A673 (cell line): Measurements from ENCODE around the gene EDNRA. TPM values are rescaled to one million over a fixed set of nuclear protein-coding genes. Genes with fewer than 3 reads are reported as not detected.

Experiments
- BruUV-seq: library from RNA; stranded (reverse); fragments of 400-500 nt; replicated peaks from 2 replicates; lab custom pipeline; 2021; lab: Mats Ljungman, UMichigan
- CTCF ChIA-PET: fragments of 300-600 bp; sonication (Branson Sonifier 250); formaldehyde crosslinking; loops from one replicate; lab custom pipeline; 2022; ENCODE audit warnings: antibody characterized with exemption; lab: Charles Lee
- POLR2A ChIA-PET: fragments of 300-600 bp; sonication (Branson Sonifier 250); formaldehyde crosslinking; loops from one replicate; lab custom pipeline; 2022; ENCODE audit warnings: antibody characterized with exemption; ENCODE audit not compliant: low non-redundant PET; lab: Charles Lee
- DNase-seq: peaks from one replicate; pipeline ENCODE4 v3.0.0-alpha.2; 2015; ENCODE audit warnings: low spot score
- H3K27ac ChIP-seq: fragments of 200-600 bp; sonication (generic); 2 replicates; pipeline ENCODE4 v1.5.1; 2016; ENCODE audit warnings: mixed run types, low read depth, mild to moderate bottlenecking, mixed read lengths, antibody characterized with exemption, low read length; ENCODE audit not compliant: poor library complexity, severe bottlenecking
- H3K27me3 ChIP-seq: fragments of 200-600 bp; sonication (generic); replicated peaks from 2 replicates; pipeline ENCODE4 v1.6.1; 2017; ENCODE audit warnings: mixed run types, low read depth, mild to moderate bottlenecking, mixed read lengths, antibody characterized with exemption, low read length; ENCODE audit not compliant: insufficient read depth, poor library complexity
- H3K36me3 ChIP-seq: fragments of 200-600 bp; sonication (generic); 2 replicates; pipeline ENCODE4 v1.6.1; 2016; ENCODE audit warnings: mixed run types, mild to moderate bottlenecking, mixed read lengths, antibody characterized with exemption, low read length; ENCODE audit not compliant: insufficient read depth, poor library complexity, severe bottlenecking
- H3K4me1 ChIP-seq: fragments of 200-600 bp; sonication (generic); 2 replicates; pipeline ENCODE4 v1.6.1; 2017; ENCODE audit warnings: mixed run types, mild to moderate bottlenecking, mixed read lengths, antibody characterized with exemption, low read length; ENCODE audit not compliant: insufficient read depth, poor library complexity, severe bottlenecking
- H3K4me3 ChIP-seq: fragments of 200-600 bp; sonication (generic); 2 replicates; pipeline ENCODE4 v1.5.1; 2016; ENCODE audit warnings: low read depth, mixed run types, mild to moderate bottlenecking, mixed read lengths, low read length; ENCODE audit not compliant: poor library complexity, severe bottlenecking
- H3K9me3 ChIP-seq: fragments of 200-600 bp; sonication (generic); 2 replicates; pipeline ENCODE4 v1.6.1; 2016; ENCODE audit warnings: mixed run types, low read depth, mild to moderate bottlenecking, mixed read lengths, antibody characterized with exemption, low read length; ENCODE audit not compliant: poor library complexity, severe bottlenecking
- CTCF ChIP-seq: fragments of 300-800, 200-600 bp; sonication (generic); conservative IDR thresholded peaks from 2 replicates; pipeline ENCODE4 v1.5.1; 2017; ENCODE audit warnings: low read depth, mild to moderate bottlenecking, antibody characterized with exemption, low read length, moderate library complexity, mixed read lengths
- EZH2 ChIP-seq: fragments of 200-600 bp; sonication (generic); IDR thresholded peaks from 2 replicates; pipeline ENCODE4 v1.6.1; 2017; ENCODE audit warnings: borderline replicate concordance, low read depth, mild to moderate bottlenecking, mixed read lengths, antibody characterized with exemption, low read length; ENCODE audit not compliant: poor library complexity, severe bottlenecking
- intact Hi-C: fragments of 100-400 bp; cut with micrococcal nuclease; formaldehyde crosslinking; loops from one replicate; pipeline ENCODE4 v1.10.0; 2022; ENCODE audit not compliant: unreplicated experiment
- total RNA-seq: library from RNA; stranded (reverse); gene quantifications from 2 replicates; pipeline ENCODE4 v1.2.3, GENCODE V29; 2021

EDNRA gene
- total RNA-seq, 1 experiment from 2014 or later: 23.9 TPM

- H3K4me1 ChIP-seq: no peaks in the 10 kb centered on the region
- intact Hi-C loops: no loop called here
- H3K4me3 ChIP-seq: no peak overlapping the region
- peak; percentile 68 for DNase-seq
- peak overlapping the region; percentile 22 for H3K27ac ChIP-seq
- POLR2A ChIA-PET: no interaction called here
- no peaks in the 10 kb centered on the region for H3K9me3 ChIP-seq
- TSS peak; percentile 30 for BruUV-seq
- no peaks in the 10 kb centered on the region for H3K36me3 ChIP-seq
- TF ChIP-seq CTCF: no peak
- H3K27me3 ChIP-seq: no peaks in the 10 kb centered on the region
- CTCF ChIA-PET: no interaction called here
Measured at GRCh38 chr4:147542229-147542990, 61.5 kb downstream of the EDNRA start.

- Histone ChIP-seq H3K9me3 (no peaks in the 10 kb centered on the region), H3K36me3 (no peaks in the 10 kb centered on the region), H3K4me1 (no peaks in the 10 kb centered on the region), H3K4me3 (no peak overlapping the region), H3K27ac (peak overlapping the region; percentile 22), H3K27me3 (no peaks in the 10 kb centered on the region)
- ChIA-PET POLR2A (no interaction called here), CTCF (no interaction called here)
- TF ChIP-seq CTCF: no peak
- no peak for TF ChIP-seq EZH2
- BruUV-seq: no TSS peak
- DNase-seq: no peak
- intact Hi-C loops: no loop called here
Measured at GRCh38 chr4:147543034-147543433, 62.1 kb downstream of the EDNRA start.

- no peak overlapping the region for H3K4me3 ChIP-seq
- H3K36me3 ChIP-seq: no peaks in the 10 kb centered on the region
- peaks cover 12% of the 10 kb centered on the region for H3K4me1 ChIP-seq
- DNase-seq: peak; percentile 60
- H3K27ac ChIP-seq: no peak overlapping the region
- POLR2A ChIA-PET: no interaction called here
- CTCF ChIA-PET: no interaction called here
- TF ChIP-seq EZH2: no peak
- no peak for TF ChIP-seq CTCF
- no peaks in the 10 kb centered on the region for H3K9me3 ChIP-seq
- no peaks in the 10 kb centered on the region for H3K27me3 ChIP-seq
- no TSS peak for BruUV-seq
- intact Hi-C loops: no loop called here
Measured at GRCh38 chr4:147546349-147546748, 65.5 kb downstream of the EDNRA start.
